ENCODE results near the gene WDFY2.

DNA sequence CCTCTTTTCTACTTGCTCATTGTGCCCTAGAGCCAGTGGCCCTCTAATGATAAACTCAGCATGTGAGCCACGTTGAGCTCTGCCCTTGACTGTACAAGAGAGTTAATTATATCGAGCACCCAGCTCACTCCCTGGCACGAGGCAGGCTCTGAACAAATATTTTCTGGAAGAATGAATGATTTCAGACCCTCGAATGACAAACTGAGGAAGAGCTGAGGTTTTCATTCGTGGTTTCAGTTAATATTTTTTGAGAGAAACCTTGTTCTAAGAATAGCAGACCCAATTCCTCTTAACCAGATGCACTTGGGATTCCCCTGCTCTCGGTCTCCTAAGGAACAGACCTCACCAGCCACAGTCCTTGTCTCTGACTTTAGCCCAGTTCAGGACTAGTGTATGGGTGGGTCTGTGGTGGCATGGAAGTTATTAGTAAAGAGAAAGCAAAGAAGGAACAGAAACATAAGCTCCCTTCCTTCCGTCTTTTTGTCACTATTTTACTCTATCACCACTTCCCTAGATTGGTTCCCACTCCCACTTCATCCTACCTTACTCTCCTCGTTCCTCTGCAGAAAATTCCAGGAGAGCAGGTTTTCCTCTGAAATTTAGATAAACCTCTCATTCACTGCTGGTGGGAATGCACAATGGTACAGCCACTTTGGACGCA is 22.1 kb upstream of the WDFY2 start:
- TF ChIP-seq, protein P1, sequence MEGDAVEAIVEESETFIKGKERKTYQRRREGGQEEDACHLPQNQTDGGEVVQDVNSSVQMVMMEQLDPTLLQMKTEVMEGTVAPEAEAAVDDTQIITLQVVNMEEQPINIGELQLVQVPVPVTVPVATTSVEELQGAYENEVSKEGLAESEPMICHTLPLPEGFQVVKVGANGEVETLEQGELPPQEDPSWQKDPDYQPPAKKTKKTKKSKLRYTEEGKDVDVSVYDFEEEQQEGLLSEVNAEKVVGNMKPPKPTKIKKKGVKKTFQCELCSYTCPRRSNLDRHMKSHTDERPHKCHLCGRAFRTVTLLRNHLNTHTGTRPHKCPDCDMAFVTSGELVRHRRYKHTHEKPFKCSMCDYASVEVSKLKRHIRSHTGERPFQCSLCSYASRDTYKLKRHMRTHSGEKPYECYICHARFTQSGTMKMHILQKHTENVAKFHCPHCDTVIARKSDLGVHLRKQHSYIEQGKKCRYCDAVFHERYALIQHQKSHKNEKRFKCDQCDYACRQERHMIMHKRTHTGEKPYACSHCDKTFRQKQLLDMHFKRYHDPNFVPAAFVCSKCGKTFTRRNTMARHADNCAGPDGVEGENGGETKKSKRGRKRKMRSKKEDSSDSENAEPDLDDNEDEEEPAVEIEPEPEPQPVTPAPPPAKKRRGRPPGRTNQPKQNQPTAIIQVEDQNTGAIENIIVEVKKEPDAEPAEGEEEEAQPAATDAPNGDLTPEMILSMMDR (IDR thresholded peaks at IDR 0.05): no peak
- no peak for TF ChIP-seq POLR2A (IDR thresholded peaks at IDR 0.05)
